GM18520 (cell line): ENCODE data around the gene RUNX2.

Experiments used
- ATAC-seq: cut with Tn5 transposase; IDR thresholded peaks from one replicate; pipeline ENCODE4 v1.9.1; 2021; ENCODE audit not compliant: unreplicated experiment

RUNX2 gene

GRCh38 chr6:45351076-45351475, 22.9 kb downstream of the RUNX2 start:
- ATAC-seq: no peak

- no peak for ATAC-seq
Observed at GRCh38 chr6:45351667-45352066, 23.5 kb downstream of the RUNX2 start.

DNA sequence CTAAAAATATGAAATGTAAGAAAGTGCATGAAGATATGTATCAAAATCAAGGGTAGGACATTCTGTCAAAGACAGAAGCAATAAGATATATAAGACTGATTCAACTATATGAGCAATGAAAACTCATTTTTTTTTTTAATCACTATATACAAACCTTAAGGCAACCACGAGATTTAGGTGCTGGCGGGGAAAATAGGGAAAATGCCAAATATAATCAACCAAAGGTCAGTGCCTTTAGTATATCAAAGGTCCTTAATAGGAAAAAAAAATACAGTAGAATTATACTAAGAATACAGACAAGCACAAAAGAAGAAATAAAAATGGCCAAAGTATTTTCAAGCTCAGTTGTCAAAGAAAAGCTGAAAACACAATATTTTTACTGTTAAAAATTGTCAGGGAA, 25.5 kb downstream of the RUNX2 start:
- no peak for ATAC-seq

DNA sequence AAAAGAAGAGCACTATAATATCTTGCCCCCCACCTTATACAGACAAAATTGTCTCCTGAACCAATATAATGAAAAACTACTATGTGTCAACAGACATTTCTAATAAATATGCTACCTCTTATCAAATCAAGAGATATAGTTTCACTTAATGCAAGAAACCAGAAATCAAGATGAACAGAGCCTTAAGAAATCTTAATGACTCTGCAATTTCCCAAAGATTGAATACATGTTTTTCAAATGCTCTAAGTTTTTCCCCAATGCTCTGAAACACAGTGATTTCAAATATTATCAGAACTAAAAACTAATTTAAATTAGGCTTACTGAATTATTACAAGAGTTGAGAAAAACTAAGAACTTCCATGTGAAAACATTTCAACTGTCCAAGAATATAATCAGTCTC, 36.3 kb downstream of the RUNX2 start:
- ATAC-seq: no peak

GRCh38 chr6:45365036-45365435, 36.9 kb downstream of the RUNX2 start:
- no peak for ATAC-seq

GRCh38 chr6:45366534-45366933, 38.4 kb downstream of the RUNX2 start:
- ATAC-seq: no peak

DNA sequence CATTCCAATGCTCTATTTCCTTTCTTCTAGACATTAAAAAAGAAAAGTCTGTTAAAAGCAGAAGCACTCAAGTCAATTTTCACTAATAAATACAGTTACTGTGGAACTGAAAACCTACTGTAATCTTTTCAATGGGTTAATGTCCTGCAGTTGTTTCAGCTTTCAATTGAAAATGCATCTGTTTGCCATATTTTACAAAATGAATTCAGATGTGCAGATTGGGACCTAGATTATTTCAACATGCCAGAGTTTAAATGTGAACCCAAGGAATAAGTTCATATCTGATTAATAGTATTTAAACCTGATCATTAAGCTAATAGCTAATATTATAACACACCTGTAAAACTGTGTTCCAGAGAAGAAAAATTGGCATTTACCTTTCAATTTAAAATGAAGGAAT, 39.9 kb downstream of the RUNX2 start:
- ATAC-seq: no peak

- ATAC-seq: no peak
Observed at GRCh38 chr6:45369870-45370269, 41.7 kb downstream of the RUNX2 start.

- no peak for ATAC-seq
Observed at GRCh38 chr6:45371924-45372573, 43.9 kb downstream of the RUNX2 start.

DNA sequence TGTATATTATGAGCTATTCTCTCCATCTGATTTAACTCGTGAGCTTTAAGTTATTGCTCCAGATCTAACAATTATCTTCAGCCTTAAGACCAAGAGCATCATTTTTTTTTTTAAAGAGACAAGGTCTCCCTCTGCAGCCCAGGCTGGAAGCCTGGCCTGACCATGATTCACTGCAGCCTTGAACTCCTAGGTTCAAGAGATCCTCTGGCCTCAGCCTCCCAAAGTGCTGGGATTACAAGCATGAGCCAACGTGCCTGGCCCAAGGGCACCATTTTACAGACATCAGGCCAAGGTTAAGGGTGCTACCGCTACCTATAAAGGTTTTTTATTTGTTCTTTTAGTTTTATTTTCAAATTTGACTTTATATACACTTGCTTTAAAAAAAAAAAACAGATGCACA, 47.3 kb downstream of the RUNX2 start:
- no peak for ATAC-seq

DNA sequence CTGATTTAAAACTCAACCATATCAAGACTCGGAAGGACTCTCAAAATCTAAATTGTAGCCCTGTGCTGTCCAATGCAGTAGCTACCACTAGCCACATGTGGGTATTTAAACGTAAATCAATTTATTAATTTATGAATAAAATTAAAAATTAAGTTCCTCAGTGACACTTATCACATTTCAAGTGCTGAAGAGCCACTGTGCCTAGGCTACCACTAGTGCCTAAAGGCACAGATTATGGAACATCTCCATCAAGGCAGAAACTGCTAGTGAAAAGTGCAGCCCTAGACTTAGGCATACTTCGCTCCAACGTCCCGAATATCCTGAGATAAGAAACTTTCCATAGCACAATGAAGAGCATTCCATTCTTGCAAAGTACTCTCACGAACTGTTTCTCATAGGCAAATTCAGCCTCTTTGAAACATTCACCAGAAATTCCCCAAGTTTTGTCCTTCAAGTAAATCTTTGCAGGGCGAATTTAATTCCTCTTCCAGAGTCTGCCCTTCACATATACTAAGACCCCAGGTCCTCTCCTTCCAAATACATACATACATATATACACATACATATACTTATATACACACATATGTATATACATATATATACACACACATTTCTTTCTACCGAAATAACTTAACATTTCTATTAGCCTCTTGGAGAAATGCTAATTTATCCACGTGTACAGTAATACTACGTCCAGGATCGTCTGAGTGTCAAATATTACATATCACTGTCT, 48.3 kb downstream of the RUNX2 start:
- no peak for ATAC-seq

- no peak for ATAC-seq
Observed at GRCh38 chr6:45377043-45377553, 49.0 kb downstream of the RUNX2 start.

DNA sequence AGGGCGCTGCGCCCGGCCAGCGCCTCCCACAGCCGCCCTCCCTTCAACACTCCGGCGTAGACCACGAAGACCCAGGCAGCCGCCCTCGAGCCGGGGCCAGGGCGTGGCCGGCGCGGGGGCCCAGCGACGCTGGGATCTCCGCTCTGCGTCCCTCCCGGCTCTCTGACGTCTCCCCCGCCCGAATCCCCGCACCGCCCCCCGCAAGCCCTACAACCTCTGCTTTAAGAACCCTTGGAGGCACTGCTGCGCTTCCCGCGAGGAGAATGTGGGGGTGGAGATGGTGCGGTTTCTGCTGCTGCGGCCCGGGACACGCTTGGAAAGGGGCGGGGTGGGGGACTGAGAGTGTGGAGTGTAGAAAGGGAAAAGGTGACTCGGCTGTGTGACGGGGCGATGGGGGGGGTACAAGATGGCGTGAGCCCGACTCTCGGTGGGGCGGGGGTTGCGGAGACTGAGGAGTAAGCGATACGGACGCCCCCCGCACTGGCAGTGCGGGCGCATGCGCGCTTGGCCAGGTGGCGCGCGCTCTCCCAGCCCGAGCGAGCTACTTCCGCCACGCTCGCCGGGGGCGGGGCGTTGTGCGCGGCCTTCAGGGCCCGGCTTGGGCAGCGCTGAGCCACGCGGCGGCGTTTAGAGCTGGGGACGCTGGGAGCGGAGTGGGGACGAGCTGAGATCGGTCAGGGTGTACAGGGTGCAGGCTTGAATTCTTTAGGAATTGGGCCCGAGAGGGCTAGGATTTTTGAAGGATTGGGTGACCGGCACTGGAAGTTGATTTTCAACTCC, 49.6 kb downstream of the RUNX2 start, which contains the start of gene SUPT3H:
Gene SUPT3H, minus strand, starts transcription at position 381 of the 780 bp plus-strand sequence.
- peak; percentile 86 for ATAC-seq

GRCh38 chr6:45378334-45378926, 50.3 kb downstream of the RUNX2 start:
- peak; percentile 4 for ATAC-seq

DNA sequence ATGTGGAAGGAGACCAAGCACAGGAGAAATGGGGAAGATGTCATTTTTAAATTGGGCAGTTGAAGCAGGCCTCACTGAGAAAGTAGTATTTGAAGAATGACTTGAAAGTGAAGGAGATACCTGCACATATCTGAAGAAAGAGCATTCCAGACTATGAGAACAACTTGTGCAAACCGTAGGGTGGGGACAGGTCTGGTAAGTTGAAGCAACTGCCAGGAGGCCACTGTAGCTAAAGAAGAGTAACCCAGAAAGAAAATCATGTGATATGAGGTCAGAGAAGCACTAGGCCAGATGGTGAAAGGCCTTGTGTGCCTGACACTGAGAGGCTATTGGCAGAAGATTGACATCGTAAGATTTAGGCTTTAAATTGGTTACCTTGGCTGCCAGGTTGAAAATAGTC, 54.3 kb downstream of the RUNX2 start:
- ATAC-seq: no peak

GRCh38 chr6:45386501-45386900, 58.4 kb downstream of the RUNX2 start:
- ATAC-seq: no peak

- no peak for ATAC-seq
Observed at GRCh38 chr6:45387236-45387635, 59.1 kb downstream of the RUNX2 start.

DNA sequence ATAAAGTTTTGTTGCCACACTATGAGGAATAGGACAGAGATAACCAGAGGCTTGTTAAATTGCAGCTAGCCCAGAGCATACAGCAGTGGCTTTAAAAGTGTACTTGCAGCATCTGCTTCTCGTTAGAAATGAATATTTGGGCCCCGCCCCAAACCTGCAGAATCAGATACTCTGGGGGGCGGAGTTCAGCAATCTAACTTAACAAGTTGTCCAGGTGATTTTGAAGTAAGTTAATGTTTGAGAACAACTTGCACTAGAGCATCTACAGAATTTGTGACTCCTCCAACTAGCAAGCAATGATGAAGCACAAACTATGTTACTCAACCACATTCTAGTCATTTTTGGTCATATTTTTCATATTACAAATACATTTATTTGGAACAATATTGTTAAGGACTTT, 60.2 kb downstream of the RUNX2 start:
- ATAC-seq: no peak

GRCh38 chr6:45394586-45395095, 66.5 kb downstream of the RUNX2 start:
- ATAC-seq: no peak

DNA sequence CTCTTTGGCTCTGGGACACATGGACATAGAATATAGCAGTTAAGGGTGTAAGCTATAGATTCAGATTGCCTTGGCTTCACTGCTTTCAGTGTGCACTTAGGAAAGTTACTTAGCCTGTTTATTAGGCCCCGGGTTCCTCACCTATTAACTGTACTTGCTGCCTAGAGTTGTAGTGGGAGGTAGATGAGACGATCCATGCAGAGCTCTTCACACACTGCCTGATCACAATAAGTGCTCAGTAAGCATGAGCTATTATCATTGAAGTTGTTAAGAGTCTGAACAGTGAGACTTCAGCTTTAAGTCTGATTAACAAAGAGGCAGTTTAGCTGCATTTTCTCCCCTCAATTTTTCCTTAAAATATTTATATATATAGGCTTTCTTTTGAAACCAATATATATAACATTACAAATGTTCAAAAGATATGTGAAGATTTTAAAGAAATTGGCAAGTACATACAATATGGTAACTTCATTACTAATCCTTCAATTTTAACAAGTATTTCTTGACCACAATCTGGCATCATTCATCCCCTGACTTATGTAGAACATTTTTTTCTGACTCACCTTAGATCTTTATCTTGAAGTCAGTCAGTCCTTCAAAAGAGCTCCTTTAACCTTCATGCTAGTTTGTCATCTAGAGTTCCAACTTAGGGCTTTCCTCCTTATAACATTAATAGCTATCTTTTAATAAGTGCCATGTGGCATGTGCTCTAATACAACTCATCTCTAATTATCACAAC, 70.1 kb downstream of the RUNX2 start:
- ATAC-seq: no peak
